MCF 10A (cell line): ENCODE measurements around the gene NAT14. TPM values are rescaled to one million over a fixed set of nuclear protein-coding genes. Genes with fewer than 3 reads are reported as not detected.

Source experiments
- BruUV-seq: library from RNA; stranded (reverse); fragments of 400-500 nt; replicated peaks from 2 replicates; lab custom pipeline; 2021; lab: Mats Ljungman, UMichigan
- CTCF ChIA-PET: fragments of 300-600 bp; sonication (Branson Sonifier 250); formaldehyde crosslinking; extraction: SDS; loops from one replicate; lab custom pipeline; 2021; ENCODE audit warnings: antibody characterized with exemption, inconsistent platforms; lab: Yijun Ruan, JAX
- POLR2A ChIA-PET: fragments of 300-600, 350-650 bp; sonication (Branson Sonifier 250); formaldehyde crosslinking; extraction: SDS; loops from one replicate; lab custom pipeline; 2020; ENCODE audit warnings: antibody characterized with exemption, inconsistent platforms; lab: Yijun Ruan, JAX
- DNase-seq: peaks from one replicate; pipeline ENCODE4 v3.0.0-alpha.2; 2018; ENCODE audit not compliant: unreplicated experiment
- H3K27ac Mint-ChIP-seq: one replicate; pipeline ENCODE4 v1.8.0; 2022; ENCODE audit warnings: mild to moderate bottlenecking, low read depth, mixed read lengths; ENCODE audit not compliant: unreplicated experiment
- H3K27me3 Mint-ChIP-seq: one replicate; pipeline ENCODE4 v1.8.0; 2022; ENCODE audit warnings: mixed read lengths; ENCODE audit not compliant: insufficient read depth, unreplicated experiment
- H3K36me3 Mint-ChIP-seq: one replicate; pipeline ENCODE4 v1.8.0; 2022; ENCODE audit warnings: mild to moderate bottlenecking, moderate library complexity, mixed read lengths; ENCODE audit not compliant: insufficient read depth, unreplicated experiment
- H3K4me1 Mint-ChIP-seq: one replicate; pipeline ENCODE4 v1.8.0; 2022; ENCODE audit warnings: mixed read lengths; ENCODE audit not compliant: insufficient read depth, unreplicated experiment
- H3K4me3 Mint-ChIP-seq: one replicate; pipeline ENCODE4 v1.8.0; 2022; ENCODE audit warnings: mild to moderate bottlenecking, moderate library complexity, mixed read lengths; ENCODE audit not compliant: unreplicated experiment
- H3K9me3 Mint-ChIP-seq: one replicate; pipeline ENCODE4 v1.8.0; 2022; ENCODE audit warnings: mixed read lengths; ENCODE audit not compliant: unreplicated experiment
- CTCF ChIP-seq: fragments of 200-600 bp; IDR thresholded peaks from one replicate; pipeline ENCODE4 v1.8.0; 2022; ENCODE audit warnings: antibody characterized with exemption, mild to moderate bottlenecking; ENCODE audit not compliant: unreplicated experiment
- intact Hi-C: fragments of 100-400 bp; cut with micrococcal nuclease; formaldehyde crosslinking; loops from 2 replicates; pipeline ENCODE4 v1.14.1; 2022
- total RNA-seq: library from RNA; stranded (reverse); gene quantifications from 2 replicates; pipeline ENCODE4 v1.2.3, GENCODE V29; 2022

Gene NAT14
- total RNA-seq, 1 experiment from 2014 or later = 22.8 TPM

GRCh38 chr19:55453511-55454260, 31.3 kb upstream of the NAT14 start:
- Mint-ChIP-seq H3K27ac (no peak overlapping the region), H3K4me3 (no peak overlapping the region), H3K27me3 (peaks cover 12% of the 10 kb centered on the region), H3K9me3 (no peaks in the 10 kb centered on the region), H3K4me1 (no peaks in the 10 kb centered on the region), H3K36me3 (peaks cover 8% of the 10 kb centered on the region)
- no peak for TF ChIP-seq CTCF
- CTCF ChIA-PET = interaction anchor here (0.6 to 2.5 kb wide), 18 partner anchors 14 to 313 kb away, joined by 3 to 12 read pairs (median 4); partner anchors contain the start of gene TMEM238
- no TSS peak for BruUV-seq
- intact Hi-C loops = loop anchor here (1.0 kb wide), 2 partner anchors 68 to 312 kb away; partner anchors contain the start of gene RPL28
- POLR2A ChIA-PET = interaction anchor here (0.7 to 1.4 kb wide), 5 partner anchors 8 to 70 kb away, joined by 3 to 6 read pairs (median 3); partner anchors contain the start of genes ISOC2, TMEM238, UBE2S and ZNF628
- no peak for DNase-seq

- Mint-ChIP-seq H3K9me3 (no peaks in the 10 kb centered on the region), H3K27ac (no peak overlapping the region), H3K4me3 (no peak overlapping the region), H3K36me3 (peaks cover 8% of the 10 kb centered on the region), H3K4me1 (peaks cover under 1% of the 10 kb centered on the region), H3K27me3 (peaks cover 12% of the 10 kb centered on the region)
- peak; percentile 58 for DNase-seq
- POLR2A ChIA-PET = interaction anchor here (0.6 kb wide), 1 partner anchor 22 kb away, joined by 3 read pairs; the partner anchor contains the start of gene ZNF628
- BruUV-seq = no TSS peak
- intact Hi-C loops = loop anchor here (1.0 kb wide), 2 partner anchors 70 to 314 kb away; partner anchors contain the start of gene RPL28
- CTCF ChIA-PET = interaction anchor here (0.6 to 2.5 kb wide), 10 partner anchors 13 to 314 kb away, joined by 3 to 12 read pairs (median 6); partner anchors contain the start of gene TMEM238
- peak; percentile 66 for TF ChIP-seq CTCF
Observed at GRCh38 chr19:55454787-55455243, 30.2 kb upstream of the NAT14 start.

- no peak for DNase-seq
- ChIA-PET CTCF (interaction anchor here (0.6 to 1.6 kb wide), 4 partner anchors 12 to 67 kb away, joined by 3 to 6 read pairs (median 5); no protein-coding TSS in a partner anchor), POLR2A (no interaction called here)
- Mint-ChIP-seq H3K27ac (no peak overlapping the region), H3K36me3 (peaks cover 8% of the 10 kb centered on the region), H3K4me1 (peaks cover 9% of the 10 kb centered on the region), H3K27me3 (peaks cover 12% of the 10 kb centered on the region), H3K4me3 (no peak overlapping the region), H3K9me3 (no peaks in the 10 kb centered on the region)
- intact Hi-C loops = no loop called here
- no TSS peak for BruUV-seq
- no peak for TF ChIP-seq CTCF
Observed at GRCh38 chr19:55455576-55456235, 29.3 kb upstream of the NAT14 start.

- ChIA-PET CTCF (interaction anchor here (1.6 kb wide), 1 partner anchor 11 kb away, joined by 6 read pairs; no protein-coding TSS in a partner anchor), POLR2A (no interaction called here)
- Mint-ChIP-seq H3K36me3 (peaks cover 11% of the 10 kb centered on the region), H3K9me3 (no peaks in the 10 kb centered on the region), H3K4me1 (peaks cover 11% of the 10 kb centered on the region), H3K27ac (no peak overlapping the region), H3K4me3 (no peak overlapping the region), H3K27me3 (peaks cover 12% of the 10 kb centered on the region)
- intact Hi-C loops = no loop called here
- BruUV-seq = no TSS peak
- no peak for DNase-seq
- no peak for TF ChIP-seq CTCF
Observed at GRCh38 chr19:55456347-55456746, 28.6 kb upstream of the NAT14 start.
